ENCODE results near the gene GPR82. TPM values are rescaled to one million over a fixed set of nuclear protein-coding genes. Genes with fewer than 3 reads are reported as not detected.

Gene GPR82
- total RNA-seq, 1 experiment from 2014 or later, result not detected

GRCh38 chrX:41720125-41720779 lies 3.7 kb upstream of the GPR82 start:
- H3K27ac ChIP-seq, result no peak overlapping the region
- H3K4me2 ChIP-seq, result no peak overlapping the region
- H3K9me2 ChIP-seq (ENCODE audit: insufficient read depth), result no peaks in the 10 kb centered on the region
- no peaks in the 10 kb centered on the region for H3K27me3 ChIP-seq (ENCODE audit: insufficient read depth, low read depth)
- H2AFZ ChIP-seq, result no peak overlapping the region
- H3K79me2 ChIP-seq (ENCODE audit: low read depth), result no peaks in the 10 kb centered on the region
- ChIA-PET CTCF (no interaction called here), POLR2A (ENCODE audit: unreplicated experiment) (interaction anchor here (0.5 kb wide), 1 partner anchor 93 kb away, joined by 4 read pairs; no protein-coding TSS in a partner anchor)
- BruUV-seq (replicated peaks), result no TSS peak
- H3K36me3 ChIP-seq (ENCODE audit: low read depth), result no peaks in the 10 kb centered on the region
- no peak for TF ChIP-seq EZH2 (IDR thresholded peaks at IDR 0.05; ENCODE audit: low read depth)
- TF ChIP-seq, protein P1, sequence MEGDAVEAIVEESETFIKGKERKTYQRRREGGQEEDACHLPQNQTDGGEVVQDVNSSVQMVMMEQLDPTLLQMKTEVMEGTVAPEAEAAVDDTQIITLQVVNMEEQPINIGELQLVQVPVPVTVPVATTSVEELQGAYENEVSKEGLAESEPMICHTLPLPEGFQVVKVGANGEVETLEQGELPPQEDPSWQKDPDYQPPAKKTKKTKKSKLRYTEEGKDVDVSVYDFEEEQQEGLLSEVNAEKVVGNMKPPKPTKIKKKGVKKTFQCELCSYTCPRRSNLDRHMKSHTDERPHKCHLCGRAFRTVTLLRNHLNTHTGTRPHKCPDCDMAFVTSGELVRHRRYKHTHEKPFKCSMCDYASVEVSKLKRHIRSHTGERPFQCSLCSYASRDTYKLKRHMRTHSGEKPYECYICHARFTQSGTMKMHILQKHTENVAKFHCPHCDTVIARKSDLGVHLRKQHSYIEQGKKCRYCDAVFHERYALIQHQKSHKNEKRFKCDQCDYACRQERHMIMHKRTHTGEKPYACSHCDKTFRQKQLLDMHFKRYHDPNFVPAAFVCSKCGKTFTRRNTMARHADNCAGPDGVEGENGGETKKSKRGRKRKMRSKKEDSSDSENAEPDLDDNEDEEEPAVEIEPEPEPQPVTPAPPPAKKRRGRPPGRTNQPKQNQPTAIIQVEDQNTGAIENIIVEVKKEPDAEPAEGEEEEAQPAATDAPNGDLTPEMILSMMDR (conservative IDR thresholded peaks at IDR 0.05), result no peak
- DNase-seq, result no peak
- no peaks in the 10 kb centered on the region for H3F3A ChIP-seq (ENCODE audit: insufficient read depth, low read depth)
- H3K4me3 ChIP-seq, result no peak overlapping the region
- no peaks in the 10 kb centered on the region for H4K20me1 ChIP-seq (ENCODE audit: insufficient read depth)
- intact Hi-C loops (cut with micrococcal nuclease; ENCODE audit: unreplicated experiment), result no loop called here
- no peaks in the 10 kb centered on the region for H3K4me1 ChIP-seq (replicated peaks; ENCODE audit: insufficient read depth)
- H3K9me3 ChIP-seq (ENCODE audit: insufficient read depth, low read depth), result no peaks in the 10 kb centered on the region

DNA sequence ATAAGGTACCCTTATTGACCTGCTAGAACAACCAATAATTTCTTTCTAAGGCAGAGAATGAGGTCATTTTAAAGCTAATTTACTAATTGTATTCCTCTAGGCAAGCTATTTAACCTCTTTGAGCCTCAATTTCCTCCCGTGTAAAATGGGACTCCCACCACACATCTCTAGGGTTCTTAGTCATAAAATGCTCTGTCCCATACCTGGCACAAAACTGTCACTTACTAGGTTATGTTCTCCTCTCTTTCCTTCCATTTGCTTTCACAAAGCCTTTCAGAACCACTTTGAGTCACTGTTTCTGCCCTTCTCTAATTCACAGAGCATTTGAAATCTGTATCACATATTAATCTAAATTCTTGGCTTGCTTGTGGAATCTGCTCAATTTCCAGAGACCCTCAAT lies 2.4 kb upstream of the GPR82 start:
- DNase-seq, result no peak
- H3K36me3 ChIP-seq (ENCODE audit: low read depth), result no peaks in the 10 kb centered on the region
- H3K27me3 ChIP-seq (ENCODE audit: insufficient read depth, low read depth), result no peaks in the 10 kb centered on the region
- no TSS peak for BruUV-seq (replicated peaks)
- CTCF ChIA-PET, result no interaction called here
- H3K9me2 ChIP-seq (ENCODE audit: insufficient read depth), result no peaks in the 10 kb centered on the region
- TF ChIP-seq, protein P1 (conservative IDR thresholded peaks at IDR 0.05), result no peak
- TF ChIP-seq EZH2 (IDR thresholded peaks at IDR 0.05; ENCODE audit: low read depth), result no peak
- H3K27ac ChIP-seq, result no peak overlapping the region
- no peaks in the 10 kb centered on the region for H3K4me1 ChIP-seq (replicated peaks; ENCODE audit: insufficient read depth)
- no peak overlapping the region for H3K4me3 ChIP-seq
- no peaks in the 10 kb centered on the region for H3K9me3 ChIP-seq (ENCODE audit: insufficient read depth, low read depth)
- POLR2A ChIA-PET (ENCODE audit: unreplicated experiment), result no interaction called here
- H3K79me2 ChIP-seq (ENCODE audit: low read depth), result no peaks in the 10 kb centered on the region
- H3K4me2 ChIP-seq, result no peak overlapping the region
- H2AFZ ChIP-seq, result no peak overlapping the region
- H4K20me1 ChIP-seq (ENCODE audit: insufficient read depth), result no peaks in the 10 kb centered on the region
- H3F3A ChIP-seq (ENCODE audit: insufficient read depth, low read depth), result no peaks in the 10 kb centered on the region
- intact Hi-C loops (cut with micrococcal nuclease; ENCODE audit: unreplicated experiment), result no loop called here

GRCh38 chrX:41722214-41722613 lies 1.8 kb upstream of the GPR82 start:
- POLR2A ChIA-PET (ENCODE audit: unreplicated experiment), result no interaction called here
- H2AFZ ChIP-seq, result no peak overlapping the region

More at GRCh38 chrX:41722214-41722613, 1.8 kb upstream of the GPR82 start:
- CTCF ChIA-PET, result no interaction called here
- Histone ChIP-seq H3K9me2 (ENCODE audit: insufficient read depth) (no peaks in the 10 kb centered on the region), H3K79me2 (ENCODE audit: low read depth) (no peaks in the 10 kb centered on the region), H3K27ac (no peak overlapping the region), H3F3A (ENCODE audit: insufficient read depth, low read depth) (no peaks in the 10 kb centered on the region), H3K4me2 (no peak overlapping the region), H4K20me1 (ENCODE audit: insufficient read depth) (no peaks in the 10 kb centered on the region), H3K4me1 (replicated peaks; ENCODE audit: insufficient read depth) (no peaks in the 10 kb centered on the region), H3K36me3 (ENCODE audit: low read depth) (no peaks in the 10 kb centered on the region), H3K4me3 (no peak overlapping the region), H3K27me3 (ENCODE audit: insufficient read depth, low read depth) (no peaks in the 10 kb centered on the region), H3K9me3 (ENCODE audit: insufficient read depth, low read depth) (no peaks in the 10 kb centered on the region)
- no peak for TF ChIP-seq EZH2 (IDR thresholded peaks at IDR 0.05; ENCODE audit: low read depth)
- TF ChIP-seq, protein P1 (conservative IDR thresholded peaks at IDR 0.05), result no peak
- no TSS peak for BruUV-seq (replicated peaks)
- intact Hi-C loops (cut with micrococcal nuclease; ENCODE audit: unreplicated experiment), result no loop called here
- DNase-seq, result no peak

Data from PC-9 (cell line).